Parathyroid adenoma (tissue), 2 donors: ENCODE results near the gene SPATS2.

Experiments used
- H2AFZ ChIP-seq: fragments of 300-600 bp; sonication (generic); one replicate; pipeline ENCODE4 v1.7.0; 2017; ENCODE audit warnings: antibody characterized with exemption, mild to moderate bottlenecking
- H3K27ac ChIP-seq: fragments of 300-600 bp; sonication (generic); one replicate; pipeline ENCODE4 v1.7.0; 2017
- H3K27me3 ChIP-seq: fragments of 300-600 bp; sonication (generic); one replicate; pipeline ENCODE4 v1.7.0; 2017; ENCODE audit warnings: low read length; ENCODE audit not compliant: control insufficient read depth, insufficient read depth
- H3K36me3 ChIP-seq: fragments of 300-600 bp; sonication (generic); one replicate; pipeline ENCODE4 v1.7.0; 2017; ENCODE audit warnings: low read length; ENCODE audit not compliant: control insufficient read depth, insufficient read depth
- H3K4me1 ChIP-seq: fragments of 300-600 bp; sonication (generic); one replicate; pipeline ENCODE4 v1.7.0; 2017; ENCODE audit warnings: control low read depth
- H3K4me2 ChIP-seq: fragments of 300-600 bp; sonication (generic); one replicate; pipeline ENCODE4 v1.7.0; 2017; ENCODE audit warnings: low read length
- H3K4me3 ChIP-seq: fragments of 300-600 bp; sonication (generic); one replicate; pipeline ENCODE4 v1.7.0; 2017; ENCODE audit warnings: low read depth, low read length
- H3K79me2 ChIP-seq: fragments of 300-600 bp; sonication (generic); one replicate; pipeline ENCODE4 v1.7.0; 2017; ENCODE audit warnings: control low read depth
- H3K9ac ChIP-seq: fragments of 300-600 bp; sonication (generic); one replicate; pipeline ENCODE4 v1.7.0; 2017; ENCODE audit warnings: mild to moderate bottlenecking
- H3K9me3 ChIP-seq: fragments of 300-600 bp; sonication (generic); one replicate; pipeline ENCODE4 v1.7.0; 2017; ENCODE audit warnings: low read length; ENCODE audit not compliant: control insufficient read depth
- CTCF ChIP-seq: fragments of 300-600 bp; sonication (generic); IDR thresholded peaks from one replicate; pipeline ENCODE4 v1.7.0; 2017; ENCODE audit warnings: antibody characterized with exemption, mild to moderate bottlenecking
- donor health status: primary hyperparathyroidism.

Gene SPATS2

GRCh38 chr12:49515266-49515665 is 148.0 kb downstream of the SPATS2 start:
- Histone ChIP-seq H3K9ac (no peak overlapping the region), H3K4me2 (no peak overlapping the region), H3K27ac (no peak overlapping the region), H3K36me3 (no peaks in the 10 kb centered on the region), H3K4me3 (no peak overlapping the region), H3K4me1 (peaks cover 5% of the 10 kb centered on the region), H2AFZ (no peak overlapping the region), H3K27me3 (no peaks in the 10 kb centered on the region), H3K9me3 (no peaks in the 10 kb centered on the region), H3K79me2 (no peaks in the 10 kb centered on the region)
- TF ChIP-seq CTCF, result no peak

- Histone ChIP-seq H3K9me3 (no peaks in the 10 kb centered on the region), H3K4me2 (no peak overlapping the region), H3K27ac (no peak overlapping the region), H3K36me3 (no peaks in the 10 kb centered on the region), H3K9ac (no peak overlapping the region), H2AFZ (no peak overlapping the region), H3K79me2 (no peaks in the 10 kb centered on the region), H3K4me1 (peaks cover 5% of the 10 kb centered on the region), H3K4me3 (no peak overlapping the region), H3K27me3 (no peaks in the 10 kb centered on the region)
- no peak for TF ChIP-seq CTCF
Observed at GRCh38 chr12:49518914-49519573, 151.8 kb downstream of the SPATS2 start.

- no peak for TF ChIP-seq CTCF
- Histone ChIP-seq H3K4me2 (no peak overlapping the region), H3K27me3 (no peaks in the 10 kb centered on the region), H3K4me1 (peaks cover 5% of the 10 kb centered on the region), H3K36me3 (no peaks in the 10 kb centered on the region), H3K9ac (no peak overlapping the region), H3K4me3 (no peak overlapping the region), H3K27ac (no peak overlapping the region), H3K79me2 (no peaks in the 10 kb centered on the region), H2AFZ (no peak overlapping the region), H3K9me3 (no peaks in the 10 kb centered on the region)
Observed at GRCh38 chr12:49519574-49519936, 152.3 kb downstream of the SPATS2 start.

- TF ChIP-seq CTCF, result no peak
- H3K4me2 ChIP-seq, result no peak overlapping the region
- no peaks in the 10 kb centered on the region for H3K79me2 ChIP-seq
- no peak overlapping the region for H3K9ac ChIP-seq
- H2AFZ ChIP-seq, result no peak overlapping the region
- no peaks in the 10 kb centered on the region for H3K27me3 ChIP-seq
- H3K4me1 ChIP-seq, result peaks cover 5% of the 10 kb centered on the region
- no peak overlapping the region for H3K4me3 ChIP-seq
- H3K27ac ChIP-seq, result no peak overlapping the region
- no peaks in the 10 kb centered on the region for H3K36me3 ChIP-seq
- no peaks in the 10 kb centered on the region for H3K9me3 ChIP-seq
Observed at GRCh38 chr12:49521389-49521788, 154.1 kb downstream of the SPATS2 start.

GRCh38 chr12:49524660-49525324 is 157.5 kb downstream of the SPATS2 start:
- Histone ChIP-seq H3K9ac (no peak overlapping the region), H3K27me3 (no peaks in the 10 kb centered on the region), H3K9me3 (no peaks in the 10 kb centered on the region), H3K4me2 (peak overlapping the region; percentile 42), H3K79me2 (no peaks in the 10 kb centered on the region), H3K4me3 (no peak overlapping the region), H3K4me1 (peaks cover 11% of the 10 kb centered on the region), H3K27ac (no peak overlapping the region), H2AFZ (no peak overlapping the region), H3K36me3 (no peaks in the 10 kb centered on the region)
- no peak for TF ChIP-seq CTCF
